Spinal cord (tissue), 10 donors: ENCODE measurements around the gene BIRC2. TPM values are rescaled to one million over a fixed set of nuclear protein-coding genes. Genes with fewer than 3 reads are reported as not detected.
A peak's percentile ranks its signal among the peaks of the same experiment; 100 is the strongest.

Experiments
- DNase-seq, 6 donors: peaks; one replicate each; pipeline versions ENCODE4 v3.0.0 to v3.0.0-alpha.2; 2013 to 2015; ENCODE audit warnings: low spot score in 6 of 6, low read depth in 4 of 6
- H3K27ac ChIP-seq: one replicate; pipeline ENCODE4 v1.5.1; 2013; ENCODE audit warnings: low read depth, low read length, control low read depth
- H3K27me3 ChIP-seq: one replicate; pipeline ENCODE4 v1.6.1; 2013; ENCODE audit warnings: low read length; ENCODE audit not compliant: control insufficient read depth, insufficient read depth
- H3K36me3 ChIP-seq: one replicate; pipeline ENCODE4 v1.6.1; 2013; ENCODE audit warnings: low read length; ENCODE audit not compliant: control insufficient read depth, insufficient read depth
- H3K4me1 ChIP-seq: one replicate; pipeline ENCODE4 v1.6.1; 2013; ENCODE audit warnings: low read length; ENCODE audit not compliant: control insufficient read depth, insufficient read depth
- H3K4me3 ChIP-seq: one replicate; pipeline ENCODE4 v1.5.1; 2013; ENCODE audit warnings: low read depth, low read length, control low read depth
- H3K9me3 ChIP-seq: one replicate; pipeline ENCODE4 v1.6.1; 2013; ENCODE audit warnings: low read length; ENCODE audit not compliant: control insufficient read depth, insufficient read depth
- WGBS: methylation state at CpG from one replicate; pipeline ENCODE4 v1.1.5; 2013; ENCODE audit warnings: missing lambda C conversion rate; ENCODE audit not compliant: insufficient coverage; 5-methylcytosine and 5-hydroxymethylcytosine counted together
- polyA plus RNA-seq, 2 donors: library from polyadenylated mRNA; unstranded; fragments of 120-200 nt; gene quantifications; one replicate each; pipeline ENCODE4 v1.2.1, GENCODE V29; 2013; ENCODE audit not compliant: insufficient read length in 2 of 2
- total RNA-seq, 2 donors: library from RNA; depleted of rRNA in 1 of 2; stranded (reverse); fragments of 120-200 nt in 1 of 2; fragments of >200 nt in 1 of 2; gene quantifications; one replicate each; pipeline versions ENCODE4 v1.2.3 to v1.2.4, GENCODE V29; 2013 to 2014
- donor health status: healthy.

Gene BIRC2
- total and polyA plus RNA-seq, 4 donors: 47.1 to 109 (median 76.9) TPM

DNA sequence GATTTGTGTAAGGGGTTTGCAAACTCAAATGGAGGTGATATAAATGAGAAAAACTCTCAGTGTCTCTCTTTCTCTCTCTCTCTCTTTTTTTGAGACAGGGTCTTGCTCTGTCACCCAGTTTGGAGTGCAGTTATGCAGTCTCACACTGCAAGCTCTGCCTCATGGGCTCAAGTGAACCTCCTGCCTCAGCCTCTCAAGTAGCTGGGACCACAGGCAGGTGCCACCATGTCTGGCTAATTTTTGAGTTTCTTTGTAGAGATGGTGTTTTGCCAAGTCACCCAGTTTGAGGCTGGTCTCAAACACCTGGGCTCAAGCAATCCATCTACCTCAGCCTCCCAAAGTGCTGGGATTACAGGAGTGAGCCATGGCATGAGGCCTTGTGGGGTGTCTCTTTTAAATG, 26.8 kb upstream of the BIRC2 start:
- Histone ChIP-seq H3K27me3 (peaks cover 5% of the 10 kb centered on the region), H3K9me3 (no peaks in the 10 kb centered on the region), H3K4me3 (no peak overlapping the region), H3K4me1 (peaks cover 7% of the 10 kb centered on the region), H3K36me3 (no peaks in the 10 kb centered on the region), H3K27ac (no peak overlapping the region)
- no peak for DNase-seq

DNA sequence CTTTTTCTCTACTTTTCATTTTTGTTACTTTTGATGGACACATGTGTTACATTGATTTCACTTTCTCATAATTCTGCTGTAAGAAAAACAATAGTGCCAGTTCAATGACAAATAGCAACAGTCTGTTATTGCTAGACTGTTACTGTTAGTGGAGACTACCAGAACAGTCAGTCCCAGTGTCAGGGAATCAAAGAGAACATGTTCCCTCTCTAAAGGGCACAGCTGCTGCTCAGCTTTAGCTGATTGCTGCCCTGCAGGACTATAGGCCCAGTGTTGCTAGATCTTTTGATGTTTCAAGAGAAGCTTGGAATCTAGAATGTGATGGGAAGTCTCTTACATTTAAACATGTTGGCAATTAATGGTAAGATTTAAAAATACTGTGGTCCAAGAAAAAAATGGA, 26.3 kb upstream of the BIRC2 start:
- peaks cover 7% of the 10 kb centered on the region for H3K4me1 ChIP-seq
- peaks cover 5% of the 10 kb centered on the region for H3K27me3 ChIP-seq
- no peak overlapping the region for H3K4me3 ChIP-seq
- no peaks in the 10 kb centered on the region for H3K36me3 ChIP-seq
- no peak overlapping the region for H3K27ac ChIP-seq
- peak in 3 of 6 donors; percentile 14 to 63 (median 24) for DNase-seq
- no peaks in the 10 kb centered on the region for H3K9me3 ChIP-seq

DNA sequence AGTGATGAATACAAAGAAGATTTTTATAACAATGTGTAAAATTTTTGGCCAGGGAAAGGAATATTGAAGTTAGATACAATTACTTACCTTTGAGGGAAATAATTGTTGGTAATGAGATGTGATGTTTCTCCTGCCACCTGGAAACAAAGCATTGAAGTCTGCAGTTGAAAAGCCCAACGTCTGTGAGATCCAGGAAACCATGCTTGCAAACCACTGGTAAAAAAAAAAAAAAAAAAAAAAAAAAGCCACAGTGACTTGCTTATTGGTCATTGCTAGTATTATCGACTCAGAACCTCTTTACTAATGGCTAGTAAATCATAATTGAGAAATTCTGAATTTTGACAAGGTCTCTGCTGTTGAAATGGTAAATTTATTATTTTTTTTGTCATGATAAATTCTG, 24.5 kb upstream of the BIRC2 start:
- Histone ChIP-seq H3K4me1 (peaks cover 2% of the 10 kb centered on the region), H3K4me3 (no peak overlapping the region), H3K36me3 (no peaks in the 10 kb centered on the region), H3K27ac (no peak overlapping the region), H3K27me3 (peaks cover 3% of the 10 kb centered on the region), H3K9me3 (no peaks in the 10 kb centered on the region)
- no peak for DNase-seq
- no CpG with 5 or more reads among the region's 2 CpGs for WGBS

DNA sequence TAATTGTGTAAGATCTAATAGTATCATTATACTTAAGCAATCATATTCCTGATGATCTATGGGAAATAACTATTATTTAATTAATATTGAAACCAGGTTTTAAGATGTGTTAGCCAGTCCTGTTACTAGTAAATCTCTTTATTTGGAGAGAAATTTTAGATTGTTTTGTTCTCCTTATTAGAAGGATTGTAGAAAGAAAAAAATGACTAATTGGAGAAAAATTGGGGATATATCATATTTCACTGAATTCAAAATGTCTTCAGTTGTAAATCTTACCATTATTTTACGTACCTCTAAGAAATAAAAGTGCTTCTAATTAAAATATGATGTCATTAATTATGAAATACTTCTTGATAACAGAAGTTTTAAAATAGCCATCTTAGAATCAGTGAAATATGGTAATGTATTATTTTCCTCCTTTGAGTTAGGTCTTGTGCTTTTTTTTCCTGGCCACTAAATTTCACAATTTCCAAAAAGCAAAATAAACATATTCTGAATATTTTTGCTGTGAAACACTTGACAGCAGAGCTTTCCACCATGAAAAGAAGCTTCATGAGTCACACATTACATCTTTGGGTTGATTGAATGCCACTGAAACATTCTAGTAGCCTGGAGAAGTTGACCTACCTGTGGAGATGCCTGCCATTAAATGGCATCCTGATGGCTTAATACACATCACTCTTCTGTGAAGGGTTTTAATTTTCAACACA, 23.3 kb upstream of the BIRC2 start:
- DNase-seq: no peak
- no CpG with 5 or more reads among the region's 1 CpG for WGBS

DNA sequence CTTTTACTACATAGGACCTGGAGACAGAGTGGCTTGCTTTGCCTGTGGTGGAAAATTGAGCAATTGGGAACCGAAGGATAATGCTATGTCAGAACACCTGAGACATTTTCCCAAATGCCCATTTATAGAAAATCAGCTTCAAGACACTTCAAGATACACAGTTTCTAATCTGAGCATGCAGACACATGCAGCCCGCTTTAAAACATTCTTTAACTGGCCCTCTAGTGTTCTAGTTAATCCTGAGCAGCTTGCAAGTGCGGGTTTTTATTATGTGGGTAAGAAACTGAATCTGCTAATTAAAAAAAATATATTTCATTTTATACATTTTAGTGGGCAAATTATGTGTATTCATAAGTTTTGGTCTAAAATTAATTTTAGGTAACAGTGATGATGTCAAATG, 21.9 kb upstream of the BIRC2 start:
- Histone ChIP-seq H3K4me1 (no peaks in the 10 kb centered on the region), H3K36me3 (no peaks in the 10 kb centered on the region), H3K9me3 (no peaks in the 10 kb centered on the region), H3K27me3 (no peaks in the 10 kb centered on the region), H3K27ac (no peak overlapping the region), H3K4me3 (no peak overlapping the region)
- WGBS: 100% methylated on average over 1 of the region's 3 CpGs
- no peak for DNase-seq

More for the DNA sequence above, 23.3 kb upstream of the BIRC2 start:
- H3K9me3 ChIP-seq: no peaks in the 10 kb centered on the region
- no peaks in the 10 kb centered on the region for H3K27me3 ChIP-seq
- no peak overlapping the region for H3K27ac ChIP-seq
- H3K4me1 ChIP-seq: no peaks in the 10 kb centered on the region
- H3K4me3 ChIP-seq: no peak overlapping the region
- no peaks in the 10 kb centered on the region for H3K36me3 ChIP-seq

DNA sequence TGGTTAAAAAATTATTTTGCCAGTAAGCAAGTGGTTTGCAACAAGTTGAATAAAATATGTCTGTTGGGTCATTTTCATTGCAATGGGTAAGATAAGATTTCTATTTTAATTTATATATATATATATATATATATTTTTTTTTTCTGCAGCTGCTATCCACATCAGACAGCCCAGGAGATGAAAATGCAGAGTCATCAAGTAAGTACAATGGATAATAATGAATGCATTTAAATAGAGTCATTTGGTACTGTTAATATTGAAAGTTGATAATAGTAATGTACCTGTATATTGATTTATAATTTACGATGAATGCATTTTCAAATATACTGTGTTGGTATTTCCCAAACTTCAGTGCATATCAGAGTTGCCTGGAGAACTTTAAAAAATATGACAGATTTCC, 18.3 kb upstream of the BIRC2 start:
- WGBS: no CpG with 5 or more reads among the region's 1 CpG
- H3K36me3 ChIP-seq: no peaks in the 10 kb centered on the region
- no peaks in the 10 kb centered on the region for H3K27me3 ChIP-seq
- no peaks in the 10 kb centered on the region for H3K4me1 ChIP-seq
- no peak overlapping the region for H3K4me3 ChIP-seq
- no peak overlapping the region for H3K27ac ChIP-seq
- no peak for DNase-seq
- no peaks in the 10 kb centered on the region for H3K9me3 ChIP-seq

DNA sequence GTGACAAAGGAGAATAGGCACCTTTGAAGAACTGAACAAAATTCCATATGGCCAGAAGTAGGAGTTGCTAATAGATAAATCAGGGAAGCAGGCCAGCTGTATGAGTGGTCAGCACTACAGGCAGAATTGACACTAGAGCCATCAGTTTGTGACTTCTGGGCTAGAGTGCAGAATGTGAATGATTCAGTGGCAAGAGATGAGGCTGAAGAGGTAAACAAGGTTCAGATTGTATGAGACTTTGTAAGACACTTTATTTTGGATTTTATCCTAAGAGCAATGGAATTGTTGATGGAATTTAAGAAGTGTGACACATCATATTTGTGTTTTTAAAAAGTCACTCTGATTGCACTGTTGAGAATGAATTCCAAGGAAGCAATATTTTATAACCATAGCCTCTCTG, 16.8 kb upstream of the BIRC2 start:
- Histone ChIP-seq H3K36me3 (no peaks in the 10 kb centered on the region), H3K4me1 (no peaks in the 10 kb centered on the region), H3K27me3 (no peaks in the 10 kb centered on the region), H3K27ac (no peak overlapping the region), H3K9me3 (no peaks in the 10 kb centered on the region), H3K4me3 (no peak overlapping the region)
- no peak for DNase-seq

DNA sequence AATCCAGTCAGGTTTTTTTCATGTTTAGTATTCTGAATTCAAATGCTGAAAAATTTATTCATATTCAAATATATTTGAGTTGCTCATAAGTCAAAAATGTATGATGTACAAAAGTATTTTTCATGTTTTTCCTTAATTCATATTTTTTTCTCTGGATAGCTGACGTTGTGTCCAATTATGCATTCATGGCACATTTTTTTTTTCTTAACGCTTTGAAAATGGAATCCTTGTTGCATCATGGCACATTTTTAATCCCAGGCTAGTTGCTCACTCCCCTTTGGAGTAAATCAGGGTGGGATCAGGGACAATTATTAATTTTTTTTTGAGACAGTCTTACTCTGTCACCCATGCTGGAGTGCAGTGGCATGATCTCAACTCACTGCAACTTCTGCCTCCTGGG, 15.7 kb upstream of the BIRC2 start:
- Histone ChIP-seq H3K4me3 (no peak overlapping the region), H3K4me1 (no peaks in the 10 kb centered on the region), H3K27me3 (no peaks in the 10 kb centered on the region), H3K36me3 (no peaks in the 10 kb centered on the region), H3K27ac (no peak overlapping the region), H3K9me3 (no peaks in the 10 kb centered on the region)
- no CpG with 5 or more reads among the region's 2 CpGs for WGBS
- DNase-seq: no peak

DNA sequence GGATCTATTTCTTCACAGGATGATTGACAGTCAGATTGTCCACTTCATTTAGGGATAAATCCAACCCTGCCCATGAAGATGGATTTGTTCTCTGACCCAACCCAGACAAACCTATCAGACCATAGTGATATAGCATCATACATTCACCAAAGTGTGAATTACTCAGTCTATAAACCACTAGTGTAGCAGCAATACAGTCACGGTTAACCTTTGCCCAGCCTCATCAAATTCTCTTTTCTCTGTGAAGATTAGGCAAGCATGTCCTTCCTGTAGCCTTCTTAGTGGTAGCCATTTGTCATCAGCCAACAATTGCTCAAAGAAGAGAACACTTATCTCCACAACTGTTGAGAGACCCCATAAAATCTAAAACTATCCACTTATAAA, 14.4 kb upstream of the BIRC2 start:
- Histone ChIP-seq H3K9me3 (no peaks in the 10 kb centered on the region), H3K27ac (no peak overlapping the region), H3K36me3 (no peaks in the 10 kb centered on the region), H3K4me3 (no peak overlapping the region), H3K4me1 (no peaks in the 10 kb centered on the region), H3K27me3 (no peaks in the 10 kb centered on the region)
- 100% methylated on average over 1 of the region's 1 CpG for WGBS
- no peak for DNase-seq

DNA sequence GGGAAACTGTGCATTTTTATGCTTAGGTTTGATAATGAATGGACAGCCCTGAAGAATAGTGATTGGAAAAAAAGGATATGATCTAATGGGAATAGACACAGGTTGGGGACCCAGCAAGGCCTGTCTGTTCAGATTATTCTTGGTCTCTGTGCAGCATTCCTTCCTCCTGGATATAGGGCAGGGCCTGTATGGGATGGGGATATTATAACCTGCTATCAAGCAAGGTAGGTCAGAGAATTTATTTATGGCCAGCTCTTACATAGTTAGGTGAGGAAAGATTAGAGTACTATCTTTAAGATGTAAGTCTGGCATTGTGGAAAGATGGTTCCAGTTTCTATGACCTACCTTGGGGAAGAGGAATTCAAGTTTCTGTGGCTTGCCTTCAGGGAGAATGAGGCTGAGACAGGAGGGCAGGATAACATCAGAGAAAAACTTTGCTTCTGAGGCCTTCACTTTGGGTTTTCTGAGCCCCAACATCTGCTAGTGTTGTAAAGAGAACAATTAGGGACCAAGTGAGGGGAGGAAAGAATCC, 8.5 kb upstream of the BIRC2 start:
- Histone ChIP-seq H3K9me3 (no peaks in the 10 kb centered on the region), H3K27ac (no peak overlapping the region), H3K36me3 (no peaks in the 10 kb centered on the region), H3K4me3 (no peak overlapping the region), H3K4me1 (no peaks in the 10 kb centered on the region), H3K27me3 (no peaks in the 10 kb centered on the region)
- no peak for DNase-seq
